GM12878 (cell line): Measurements from ENCODE around the gene NTN1. TPM values are rescaled to one million over a fixed set of nuclear protein-coding genes. Genes with fewer than 3 reads are reported as not detected.

Source experiments
- ATAC-seq: fragments of 200-7000 bp; cut with Tn5 transposase; 3 replicates; pipeline ENCODE4 v1.9.1; 2020; ENCODE audit warnings: mild to moderate bottlenecking, moderate library complexity
- BruUV-seq: library from RNA; stranded (reverse); fragments of 400-500 nt; replicated peaks from 2 replicates; lab custom pipeline; 2021; lab: Mats Ljungman, UMichigan
- CTCF ChIA-PET: fragments of 300-600 bp; sonication (Branson Sonifier 250); formaldehyde crosslinking; extraction: SDS; loops from one replicate; lab custom pipeline; 2021; ENCODE audit warnings: inconsistent platforms; lab: Yijun Ruan, JAX
- POLR2A ChIA-PET: fragments of 350-600 bp; formaldehyde crosslinking; extraction: SDS; loops from one replicate; lab custom pipeline; 2021; ENCODE audit warnings: inconsistent platforms; lab: Charles Lee
- RAD21 ChIA-PET: fragments of 300-600 bp; sonication (Branson Sonifier 250); formaldehyde crosslinking; loops from one replicate; lab custom pipeline; 2023; ENCODE audit warnings: antibody characterized with exemption; ENCODE audit not compliant: unreplicated experiment; lab: Charles Lee
- SMC1A ChIA-PET: fragments of 300-600 bp; sonication (Branson Sonifier 250); formaldehyde crosslinking; loops from one replicate; lab custom pipeline; 2023; ENCODE audit not compliant: unreplicated experiment, uncharacterized antibody; lab: Charles Lee
- DNase-seq: peaks from one replicate; pipeline ENCODE4 v3.0.0-alpha.2; 2011; ENCODE audit warnings: low read depth, low spot score
- FAIRE-seq: peaks from 3 replicates; lab custom pipeline; 2011; peaks lifted over from hg19 to GRCh38; lab: Jason Lieb, UNC
- H2AFZ ChIP-seq: 2 replicates; pipeline ENCODE4 v1.6.0; 2011; ENCODE audit warnings: low read depth, low read length, control low read depth; ENCODE audit not compliant: control insufficient read depth
- H3K27ac ChIP-seq: 2 replicates; pipeline ENCODE4 v1.5.1; 2011; ENCODE audit warnings: control low read depth; ENCODE audit not compliant: control insufficient read depth, insufficient read depth
- H3K27me3 ChIP-seq, 2 experiments: replicated peaks in 1 of 2; 2 replicates each; pipeline versions ENCODE4 v1.6.0 to v1.6.1; 2011; ENCODE audit warnings: low read length in 1 of 2; ENCODE audit not compliant: control insufficient read depth in 2 of 2, insufficient read depth in 2 of 2
- H3K36me3 ChIP-seq, 2 experiments: 2 replicates each; pipeline ENCODE4 v1.5.1; 2011; ENCODE audit warnings: low read length in 1 of 2; ENCODE audit not compliant: control insufficient read depth in 2 of 2, insufficient read depth in 2 of 2
- H3K4me1 ChIP-seq: 2 replicates; pipeline ENCODE4 v1.6.1; 2011; ENCODE audit warnings: mild to moderate bottlenecking, low read length, moderate library complexity, mixed read lengths; ENCODE audit not compliant: control insufficient read depth, insufficient read depth
- H3K4me2 ChIP-seq: 2 replicates; pipeline ENCODE4 v1.6.0; 2011; ENCODE audit warnings: control low read depth; ENCODE audit not compliant: control insufficient read depth, insufficient read depth
- H3K4me3 ChIP-seq: fragments of 200-600 bp; sonication (generic); 2 replicates; pipeline ENCODE4 v1.5.1; 2016
- H3K79me2 ChIP-seq: 2 replicates; pipeline ENCODE4 v1.6.0; 2011; ENCODE audit warnings: low read length; ENCODE audit not compliant: control insufficient read depth, insufficient read depth
- H3K9ac ChIP-seq: 2 replicates; pipeline ENCODE4 v1.8.0; 2011; ENCODE audit warnings: low read length, control low read depth, mixed read lengths; ENCODE audit not compliant: control insufficient read depth, insufficient read depth
- H3K9me3 ChIP-seq: replicated peaks from 3 replicates; pipeline ENCODE4 v1.5.1; 2011; ENCODE audit warnings: mild to moderate bottlenecking, low read length; ENCODE audit not compliant: control insufficient read depth, insufficient read depth
- H4K20me1 ChIP-seq: 2 replicates; pipeline ENCODE4 v1.6.0; 2011; ENCODE audit not compliant: control insufficient read depth, insufficient read depth
- BMI1 ChIP-seq: fragments of 450-650 bp; IDR thresholded peaks from 2 replicates; pipeline ENCODE4 v1.6.1; 2016; ENCODE audit warnings: mild to moderate bottlenecking, moderate library complexity, borderline replicate concordance
- CBX3 ChIP-seq: fragments of 200-600 bp; sonication (generic); IDR thresholded peaks from 2 replicates; pipeline ENCODE4 v1.6.1; 2016; ENCODE audit warnings: low read depth, borderline replicate concordance
- CTCF ChIP-seq, 3 experiments: IDR thresholded peaks in 2 of 3; conservative IDR thresholded peaks in 1 of 3; 2 replicates each; pipeline ENCODE4 v1.5.1; 2011; ENCODE audit warnings: low read depth in 3 of 3, low read length in 3 of 3, mild to moderate bottlenecking in 3 of 3, control low read depth in 2 of 3, moderate library complexity in 2 of 3, inconsistent platforms in 1 of 3, mixed read lengths in 1 of 3; ENCODE audit not compliant: control insufficient read depth in 2 of 3, insufficient read depth in 1 of 3; ENCODE audit errors: extremely low read depth in 1 of 3
- FOXK2 ChIP-seq: fragments of 450-650 bp; IDR thresholded peaks from 2 replicates; pipeline ENCODE4 v1.6.1; 2017; ENCODE audit warnings: mild to moderate bottlenecking, moderate library complexity
- LARP7 ChIP-seq: fragments of 450-650 bp; IDR thresholded peaks from 2 replicates; pipeline ENCODE4 v1.6.1; 2017; ENCODE audit warnings: mild to moderate bottlenecking
- NFYA ChIP-seq: IDR thresholded peaks from 2 replicates; pipeline ENCODE4 v1.6.1; 2011; ENCODE audit warnings: low read depth, mild to moderate bottlenecking, low read length, improper control_type of control experiment, borderline replicate concordance
- PAX5 ChIP-seq: IDR thresholded peaks from 2 replicates; pipeline ENCODE4 v1.6.1; 2011; ENCODE audit warnings: low read depth, low read length, borderline replicate concordance
- RAD51 ChIP-seq: fragments of 450-650 bp; IDR thresholded peaks from 2 replicates; pipeline ENCODE4 v1.6.1; 2016; ENCODE audit warnings: moderate library complexity, mild to moderate bottlenecking, inconsistent platforms
- SMAD5 ChIP-seq: IDR thresholded peaks from 2 replicates; pipeline ENCODE4 v1.6.1; 2016; ENCODE audit warnings: antibody characterized with exemption, low read depth
- TBL1XR1 ChIP-seq: IDR thresholded peaks from 2 replicates; pipeline ENCODE4 v1.6.1; 2012; ENCODE audit warnings: low read depth, low read length, improper control_type of control experiment
- USF1 ChIP-seq: IDR thresholded peaks from 2 replicates; pipeline ENCODE4 v1.6.1; 2011; ENCODE audit warnings: borderline replicate concordance, low read depth, mild to moderate bottlenecking, moderate library complexity, mixed read lengths, low read length; ENCODE audit not compliant: insufficient read depth; ENCODE audit errors: extremely low read length
- ZNF24 ChIP-seq: fragments of 450-650 bp; IDR thresholded peaks from 2 replicates; pipeline ENCODE4 v1.6.1; 2017; ENCODE audit warnings: antibody characterized with exemption, mild to moderate bottlenecking
- ZNF622 ChIP-seq: fragments of 450-650 bp; IDR thresholded peaks from 2 replicates; pipeline ENCODE4 v1.6.1; 2017; ENCODE audit warnings: mild to moderate bottlenecking, inconsistent platforms
- ZSCAN29 ChIP-seq: fragments of 450-650 bp; IDR thresholded peaks from 2 replicates; pipeline ENCODE4 v1.6.1; 2017; ENCODE audit warnings: mild to moderate bottlenecking, moderate library complexity
- WGBS: methylation state at CpG from one replicate; pipeline ENCODE4 v1.1.6; 2016; ENCODE audit warnings: low lambda C conversion rate; ENCODE audit not compliant: insufficient replicate concordance, insufficient coverage; ENCODE audit errors: missing lambda C conversion rate; 5-methylcytosine and 5-hydroxymethylcytosine counted together
- in situ Hi-C: fragments of 300-500 bp; cut with MboI; formaldehyde crosslinking; loops from 9 replicates; pipeline ENCODE4 v1.14.3; 2018; ENCODE audit warnings: mixed read lengths
- intact Hi-C: fragments of 100-400 bp; cut with micrococcal nuclease; formaldehyde crosslinking; loops from one replicate; pipeline ENCODE4 v1.14.2; 2022; ENCODE audit not compliant: unreplicated experiment
- polyA plus RNA-seq, 11 experiments: library from polyadenylated mRNA; depleted of rRNA in 4 of 11; unstranded in 6 of 11; stranded (reverse) in 5 of 11; fragments of >200 nt; fragmentation: Nextera tagmentation in 4 of 11; fragmentation: Illumina TruSeq in 1 of 11; extraction: Ambion mirVana in 4 of 11; extraction: Trizol in 1 of 11; gene quantifications; 1 replicate in 1 of 11; 2 replicates in 10 of 11; pipeline versions ENCODE4 v1.2.1 to v1.2.3, GENCODE V29; 2011 to 2016; ENCODE audit warnings: inconsistent platforms in 2 of 11, missing spikeins in 2 of 11, low read depth in 1 of 11
- total RNA-seq, 4 experiments: library from RNA; depleted of rRNA in 3 of 4; stranded (reverse); fragments of >200 nt in 3 of 4; fragmentation: Illumina TruSeq in 1 of 4; extraction: Trizol in 1 of 4; gene quantifications; 2 replicates each; pipeline versions ENCODE4 v1.2.1 to v1.2.3, GENCODE V29; 2013 to 2021
- TF ChIP-seq, protein P1 (sequence below): fragments of 450-650 bp; IDR thresholded peaks from 2 replicates; pipeline ENCODE4 v1.6.1; 2014; ENCODE audit warnings: mild to moderate bottlenecking

Gene NTN1
- total and polyA plus RNA-seq, 10 of the 15 experiments (the other 5 are each of a cell fraction or from before 2014, with no cell fraction given), result 0.02 to 0.89 (median 0.35) TPM

- SMC1A ChIA-PET, result interaction anchor here (1.2 kb wide), 1 partner anchor 8 kb away, joined by 3 read pairs; no protein-coding TSS in a partner anchor
- no TSS peak for BruUV-seq
- intact Hi-C loops (no loop called here), in situ Hi-C loops (no loop called here)
- Histone ChIP-seq H3K36me3 (no peaks in the 10 kb centered on the region), H3K9ac (no peak overlapping the region), H3K79me2 (no peaks in the 10 kb centered on the region), H2AFZ (no peak overlapping the region), H4K20me1 (no peaks in the 10 kb centered on the region), H3K4me2 (no peak overlapping the region), H3K4me1 (no peaks in the 10 kb centered on the region; the same call in 1 of the 2 replicates), H3K9me3 (no peaks in the 10 kb centered on the region), H3K27me3 (no peaks in the 10 kb centered on the region), H3K27ac (no peak overlapping the region), H3K4me3 (no peak overlapping the region)
- CTCF ChIA-PET, result interaction anchor here (1.3 kb wide), 1 partner anchor 169 kb away, joined by 5 read pairs; no protein-coding TSS in a partner anchor
- POLR2A ChIA-PET, result no interaction called here
- 30% methylated on average over 2 of the region's 2 CpGs for whole genome bisulfite sequencing
- no peak for TF ChIP-seq USF1
- TF ChIP-seq SMAD5, result no peak
- TF ChIP-seq TBL1XR1, result no peak
- no peak for TF ChIP-seq CTCF (IDR thresholded peaks at IDR 0.05 in 2 of 3, conservative IDR thresholded peaks at IDR 0.05 in 1 of 3; ENCODE audit: control insufficient read depth in 2 of 3, extremely low read depth in 1 of 3, insufficient read depth in 1 of 3, low read depth in 3 of 3, low read length in 3 of 3)
- TF ChIP-seq PAX5, result no peak
- no peak for TF ChIP-seq ZNF622
- TF ChIP-seq ZSCAN29, result no peak
- TF ChIP-seq, protein P1, sequence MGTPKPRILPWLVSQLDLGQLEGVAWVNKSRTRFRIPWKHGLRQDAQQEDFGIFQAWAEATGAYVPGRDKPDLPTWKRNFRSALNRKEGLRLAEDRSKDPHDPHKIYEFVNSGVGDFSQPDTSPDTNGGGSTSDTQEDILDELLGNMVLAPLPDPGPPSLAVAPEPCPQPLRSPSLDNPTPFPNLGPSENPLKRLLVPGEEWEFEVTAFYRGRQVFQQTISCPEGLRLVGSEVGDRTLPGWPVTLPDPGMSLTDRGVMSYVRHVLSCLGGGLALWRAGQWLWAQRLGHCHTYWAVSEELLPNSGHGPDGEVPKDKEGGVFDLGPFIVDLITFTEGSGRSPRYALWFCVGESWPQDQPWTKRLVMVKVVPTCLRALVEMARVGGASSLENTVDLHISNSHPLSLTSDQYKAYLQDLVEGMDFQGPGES, result no peak
- TF ChIP-seq CBX3, result no peak
- no peak for TF ChIP-seq NFYA
- no peak for TF ChIP-seq BMI1
- no peak for TF ChIP-seq FOXK2
- no peak for TF ChIP-seq RAD51
- no peak for TF ChIP-seq LARP7
- no peak for TF ChIP-seq ZNF24
- FAIRE-seq (no peak), DNase-seq (no peak), ATAC-seq (no peak)
- RAD21 ChIA-PET, result no interaction called here
Observed at GRCh38 chr17:9283909-9284308, 262.6 kb downstream of the NTN1 start.
